KMS-11 (cell line): ENCODE results near the gene FBXW7.

Experiments
- H2AFZ ChIP-seq: fragments of 200-600 bp; sonication (generic); 2 replicates; pipeline ENCODE4 v1.6.1; 2016; ENCODE audit warnings: antibody characterized with exemption, mixed run types, low read depth
- H3K27ac ChIP-seq: fragments of 200-600 bp; sonication (generic); 2 replicates; pipeline ENCODE4 v1.6.1; 2016; ENCODE audit warnings: mild to moderate bottlenecking, mixed run types
- H3K27me3 ChIP-seq: fragments of 200-600 bp; sonication (generic); 2 replicates; pipeline ENCODE4 v1.6.1; 2017; ENCODE audit warnings: mild to moderate bottlenecking, low read depth, mixed run types, moderate library complexity; ENCODE audit not compliant: insufficient read depth
- H3K36me3 ChIP-seq: fragments of 200-600 bp; sonication (generic); 2 replicates; pipeline ENCODE4 v1.6.1; 2017; ENCODE audit warnings: mild to moderate bottlenecking, mixed run types; ENCODE audit not compliant: insufficient read depth
- H3K4me1 ChIP-seq: fragments of 200-600 bp; sonication (generic); 2 replicates; pipeline ENCODE4 v1.6.1; 2016; ENCODE audit warnings: mild to moderate bottlenecking, low read depth, mixed run types; ENCODE audit not compliant: poor library complexity, severe bottlenecking
- H3K4me2 ChIP-seq: fragments of 200-600 bp; sonication (generic); 2 replicates; pipeline ENCODE4 v1.7.0; 2016; ENCODE audit warnings: mild to moderate bottlenecking, mixed run types
- H3K4me3 ChIP-seq: fragments of 200-600 bp; sonication (generic); IDR thresholded peaks from 2 replicates; pipeline ENCODE4 v1.6.1; 2017; ENCODE audit warnings: low read depth, low read length, mixed read lengths; ENCODE audit not compliant: insufficient read depth
- H3K79me2 ChIP-seq: fragments of 200-600 bp; sonication (generic); 2 replicates; pipeline ENCODE4 v1.6.1; 2016; ENCODE audit warnings: low read depth, mixed run types; ENCODE audit not compliant: insufficient read depth
- H3K9ac ChIP-seq: fragments of 200-600 bp; sonication (generic); 2 replicates; pipeline ENCODE4 v1.6.1; 2016; ENCODE audit warnings: mild to moderate bottlenecking, mixed run types
- H4K20me1 ChIP-seq: fragments of 200-600 bp; sonication (generic); 2 replicates; pipeline ENCODE4 v1.6.1; 2016; ENCODE audit warnings: mild to moderate bottlenecking, mixed run types; ENCODE audit not compliant: insufficient read depth
- CTCF ChIP-seq: fragments of 200-600 bp; sonication (generic); conservative IDR thresholded peaks from 2 replicates; pipeline ENCODE4 v1.6.1; 2017; ENCODE audit warnings: low read depth, mild to moderate bottlenecking, antibody characterized with exemption, low read length, moderate library complexity, mixed read lengths

FBXW7 gene

GRCh38 chr4:152535903-152536544, at the start of gene FBXW7:
Gene FBXW7, minus strand, starts transcription at chr4:152536092. Its CDS starts 124,289 bp downstream, at chr4:152411803.
- Histone ChIP-seq H3K4me1 (peaks cover 53% of the 10 kb centered on the region), H3K36me3 (no peaks in the 10 kb centered on the region)

GRCh38 chr4:152585023-152585441, 49.1 kb upstream of the FBXW7 start:
- TF ChIP-seq CTCF: no peak
- H2AFZ ChIP-seq: peak overlapping the region; percentile 86

More at GRCh38 chr4:152535903-152536544, at the start of gene FBXW7:
- Histone ChIP-seq H3K27me3 (no peaks in the 10 kb centered on the region), H3K4me3 (no peak within 1 kb of the TSS), H3K4me2 (peak within 1 kb of the TSS; percentile 83), H2AFZ (peak within 1 kb of the TSS; percentile 67), H3K79me2 (peaks cover 88% of the 10 kb centered on the region), H3K27ac (peak within 1 kb of the TSS; percentile 96), H4K20me1 (peaks cover 9% of the 10 kb centered on the region; the same call in 1 of the 2 replicates), H3K9ac (peak within 1 kb of the TSS; percentile 94)
- TF ChIP-seq CTCF: no peak

GRCh38 chr4:152581536-152582160, 45.8 kb upstream of the FBXW7 start:
- Histone ChIP-seq H3K4me3 (no peak overlapping the region), H3K4me1 (peaks cover 16% of the 10 kb centered on the region), H3K36me3 (no peaks in the 10 kb centered on the region), H4K20me1 (no peaks in the 10 kb centered on the region), H3K9ac (no peak overlapping the region), H2AFZ (no peak overlapping the region), H3K4me2 (no peak overlapping the region), H3K27me3 (no peaks in the 10 kb centered on the region), H3K27ac (no peak overlapping the region), H3K79me2 (no peaks in the 10 kb centered on the region)
- TF ChIP-seq CTCF: no peak

More at GRCh38 chr4:152585023-152585441, 49.1 kb upstream of the FBXW7 start:
- H3K9ac ChIP-seq: peak overlapping the region; percentile 55; the same call in 1 of the 2 replicates
- H3K27ac ChIP-seq: peak overlapping the region; percentile 57
- no peaks in the 10 kb centered on the region for H3K36me3 ChIP-seq
- no peaks in the 10 kb centered on the region for H3K27me3 ChIP-seq
- H3K4me1 ChIP-seq: peaks cover 34% of the 10 kb centered on the region
- H4K20me1 ChIP-seq: no peaks in the 10 kb centered on the region
- no peak overlapping the region for H3K4me3 ChIP-seq
- no peaks in the 10 kb centered on the region for H3K79me2 ChIP-seq
- H3K4me2 ChIP-seq: peak overlapping the region; percentile 59

- Histone ChIP-seq H3K36me3 (no peaks in the 10 kb centered on the region), H3K4me3 (no peak overlapping the region), H4K20me1 (no peaks in the 10 kb centered on the region), H3K27me3 (no peaks in the 10 kb centered on the region), H3K27ac (no peak overlapping the region), H3K4me1 (peaks cover 7% of the 10 kb centered on the region), H3K79me2 (no peaks in the 10 kb centered on the region), H2AFZ (no peak overlapping the region), H3K9ac (no peak overlapping the region), H3K4me2 (no peak overlapping the region)
- no peak for TF ChIP-seq CTCF
These were observed 44.0 kb upstream of the FBXW7 start for GRCh38 chr4:152579916-152580315.
